HEK293T (cell line): ENCODE measurements around the gene ERG.

ENCODE experiments used
- BHLHE40 ChIP-seq: fragments of 450-650 bp; IDR thresholded peaks from 2 replicates; pipeline ENCODE4 v1.6.1; 2016; ENCODE audit warnings: mild to moderate bottlenecking, moderate library complexity, borderline replicate concordance
- CTBP1 ChIP-seq: fragments of 450-650 bp; IDR thresholded peaks from 2 replicates; pipeline ENCODE4 v1.6.1; 2016; ENCODE audit warnings: borderline replicate concordance
- ELF4 ChIP-seq: fragments of 450-650 bp; IDR thresholded peaks from 2 replicates; pipeline ENCODE4 v1.6.1; 2017; ENCODE audit warnings: antibody characterized with exemption
- FOXK2 ChIP-seq: fragments of 450-650 bp; IDR thresholded peaks from 2 replicates; pipeline ENCODE4 v1.6.1; 2016; ENCODE audit warnings: mild to moderate bottlenecking
- FOXM1 ChIP-seq: fragments of 450-650 bp; IDR thresholded peaks from 2 replicates; pipeline ENCODE4 v1.6.1; 2017; ENCODE audit warnings: mild to moderate bottlenecking, borderline replicate concordance
- HDGF ChIP-seq: fragments of 450-650 bp; IDR thresholded peaks from 2 replicates; pipeline ENCODE4 v1.6.1; 2017; ENCODE audit warnings: antibody characterized with exemption, borderline replicate concordance
- L3MBTL2 ChIP-seq: fragments of 450-650 bp; conservative IDR thresholded peaks from 2 replicates; pipeline ENCODE4 v1.6.1; 2016; ENCODE audit warnings: mild to moderate bottlenecking
- SP1 ChIP-seq: fragments of 450-650 bp; IDR thresholded peaks from 2 replicates; pipeline ENCODE4 v1.6.1; 2017
- SUZ12 ChIP-seq: fragments of 450-650 bp; IDR thresholded peaks from 2 replicates; pipeline ENCODE4 v1.6.1; 2016; ENCODE audit warnings: mild to moderate bottlenecking
- TARDBP ChIP-seq: fragments of 450-650 bp; IDR thresholded peaks from 2 replicates; pipeline ENCODE4 v1.6.1; 2016
- ZNF384 ChIP-seq: fragments of 450-650 bp; IDR thresholded peaks from 2 replicates; pipeline ENCODE4 v1.6.1; 2016

- no peak for TF ChIP-seq FOXM1
- no peak for TF ChIP-seq ZNF384
- no peak for TF ChIP-seq SP1
- TF ChIP-seq ELF4, result no peak
- no peak for TF ChIP-seq SUZ12
- no peak for TF ChIP-seq L3MBTL2
- TF ChIP-seq HDGF, result no peak
- TF ChIP-seq CTBP1, result no peak
- TF ChIP-seq FOXK2, result no peak
- TF ChIP-seq TARDBP, result no peak
- no peak for TF ChIP-seq BHLHE40
These were observed 27.5 kb downstream of the ERG start for GRCh38 chr21:38470755-38471154.
